Measurements from ENCODE around the gene SLAMF8.

Gene SLAMF8

DNA sequence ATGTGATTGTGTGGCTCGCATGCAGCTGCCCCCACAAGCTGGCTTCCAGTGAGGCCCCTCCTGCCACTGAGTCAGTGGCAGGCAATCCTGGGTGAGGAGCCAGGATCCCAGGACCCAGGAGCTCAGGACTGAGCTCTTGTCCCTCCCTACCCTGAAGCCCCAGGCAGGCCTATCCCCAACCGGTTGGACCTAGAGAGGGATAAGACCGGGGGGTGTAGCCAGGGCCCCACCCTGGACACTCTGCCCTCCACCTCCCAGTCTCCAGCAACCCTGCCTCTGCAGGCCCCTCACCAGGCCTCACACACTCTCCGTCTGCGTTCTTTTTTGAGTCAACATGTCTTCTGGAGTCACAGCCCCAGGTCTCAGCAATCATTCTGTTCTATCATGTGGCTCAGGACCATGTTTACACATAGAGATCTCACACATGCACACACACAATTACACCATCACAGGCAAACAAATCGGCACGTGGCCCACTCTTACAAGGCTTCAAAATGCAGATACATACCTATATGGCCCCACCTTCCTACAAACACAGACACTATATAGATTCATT, 33.2 kb downstream of the SLAMF8 start:
- no peak for DNase-seq (ENCODE audit: low read depth)
- TF ChIP-seq, protein P1, sequence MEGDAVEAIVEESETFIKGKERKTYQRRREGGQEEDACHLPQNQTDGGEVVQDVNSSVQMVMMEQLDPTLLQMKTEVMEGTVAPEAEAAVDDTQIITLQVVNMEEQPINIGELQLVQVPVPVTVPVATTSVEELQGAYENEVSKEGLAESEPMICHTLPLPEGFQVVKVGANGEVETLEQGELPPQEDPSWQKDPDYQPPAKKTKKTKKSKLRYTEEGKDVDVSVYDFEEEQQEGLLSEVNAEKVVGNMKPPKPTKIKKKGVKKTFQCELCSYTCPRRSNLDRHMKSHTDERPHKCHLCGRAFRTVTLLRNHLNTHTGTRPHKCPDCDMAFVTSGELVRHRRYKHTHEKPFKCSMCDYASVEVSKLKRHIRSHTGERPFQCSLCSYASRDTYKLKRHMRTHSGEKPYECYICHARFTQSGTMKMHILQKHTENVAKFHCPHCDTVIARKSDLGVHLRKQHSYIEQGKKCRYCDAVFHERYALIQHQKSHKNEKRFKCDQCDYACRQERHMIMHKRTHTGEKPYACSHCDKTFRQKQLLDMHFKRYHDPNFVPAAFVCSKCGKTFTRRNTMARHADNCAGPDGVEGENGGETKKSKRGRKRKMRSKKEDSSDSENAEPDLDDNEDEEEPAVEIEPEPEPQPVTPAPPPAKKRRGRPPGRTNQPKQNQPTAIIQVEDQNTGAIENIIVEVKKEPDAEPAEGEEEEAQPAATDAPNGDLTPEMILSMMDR (IDR thresholded peaks at IDR 0.05; ENCODE audit: insufficient read depth, low read depth, low read length, missing control alignments) = no peak
- no peak overlapping the region for H3K4me3 ChIP-seq (ENCODE audit: low read depth, low read length)

DNA sequence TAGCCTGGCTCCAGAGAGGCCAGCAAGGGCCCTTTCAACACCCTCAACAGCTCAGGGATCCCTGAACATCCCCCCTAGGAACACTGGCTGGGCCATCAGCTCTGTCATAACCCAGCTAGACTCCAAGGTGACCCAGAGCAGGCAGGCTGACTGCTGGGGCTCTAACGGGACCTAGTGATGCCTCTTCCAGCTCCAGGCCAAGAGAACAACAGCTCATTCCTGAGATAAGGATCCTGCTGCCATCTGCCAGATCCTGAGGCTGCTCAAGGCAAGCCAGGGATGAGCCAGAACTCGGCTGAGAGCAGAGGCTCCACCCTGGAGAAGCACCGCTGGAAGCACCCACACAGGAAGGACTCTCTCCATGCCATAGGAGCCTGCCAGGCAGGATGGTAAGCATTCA, 33.8 kb downstream of the SLAMF8 start:
- no peak overlapping the region for H3K4me3 ChIP-seq (ENCODE audit: low read depth, low read length)
- no peak for DNase-seq (ENCODE audit: low read depth)
- TF ChIP-seq, protein P1 (IDR thresholded peaks at IDR 0.05; ENCODE audit: insufficient read depth, low read depth, low read length, missing control alignments) = no peak

DNA sequence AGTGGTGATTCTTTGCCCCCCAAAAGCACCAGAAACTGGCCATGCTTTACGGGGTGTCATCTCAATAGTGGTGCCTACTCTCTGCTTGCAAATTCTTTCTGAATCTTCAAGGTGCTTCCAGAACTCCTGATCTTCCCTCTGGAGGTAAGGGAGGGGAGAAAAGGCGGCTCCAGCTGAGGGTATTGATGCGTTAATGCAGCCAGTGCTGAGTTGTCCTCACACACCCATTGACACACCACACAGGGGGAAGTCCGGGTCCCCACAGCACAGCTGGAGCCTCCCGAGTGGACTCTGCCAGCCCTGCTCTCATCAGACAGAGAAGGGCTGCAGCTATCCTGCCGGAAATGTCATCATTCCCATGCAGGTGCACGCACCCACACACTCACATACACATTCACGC, 34.5 kb downstream of the SLAMF8 start:
- H3K4me3 ChIP-seq (ENCODE audit: low read depth, low read length) = no peak overlapping the region
- DNase-seq (ENCODE audit: low read depth) = no peak
- TF ChIP-seq, protein P1 (IDR thresholded peaks at IDR 0.05; ENCODE audit: insufficient read depth, low read depth, low read length, missing control alignments) = no peak

DNA sequence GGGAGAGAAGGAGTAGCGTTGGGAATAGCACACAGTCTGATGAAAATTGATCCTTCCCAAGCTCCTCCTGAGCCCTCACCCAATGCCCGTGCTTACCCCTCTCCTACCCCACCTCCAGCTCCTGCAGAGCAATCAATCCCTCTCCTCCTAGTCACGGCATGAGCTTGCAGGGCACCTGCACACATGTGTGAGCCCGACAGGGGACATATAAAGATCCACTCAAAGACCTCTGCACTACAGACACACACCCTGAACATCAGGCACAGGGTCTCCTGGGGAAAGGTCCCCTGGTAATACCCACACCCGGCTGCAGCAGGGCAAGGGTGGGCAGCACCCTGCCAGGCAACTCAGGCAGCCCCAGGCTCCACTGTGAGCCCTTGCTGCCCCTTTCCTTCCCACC, 35.4 kb downstream of the SLAMF8 start:
- H3K4me3 ChIP-seq (ENCODE audit: low read depth, low read length) = no peak overlapping the region
- TF ChIP-seq, protein P1 (IDR thresholded peaks at IDR 0.05; ENCODE audit: insufficient read depth, low read depth, low read length, missing control alignments) = no peak
- no peak for DNase-seq (ENCODE audit: low read depth)

DNA sequence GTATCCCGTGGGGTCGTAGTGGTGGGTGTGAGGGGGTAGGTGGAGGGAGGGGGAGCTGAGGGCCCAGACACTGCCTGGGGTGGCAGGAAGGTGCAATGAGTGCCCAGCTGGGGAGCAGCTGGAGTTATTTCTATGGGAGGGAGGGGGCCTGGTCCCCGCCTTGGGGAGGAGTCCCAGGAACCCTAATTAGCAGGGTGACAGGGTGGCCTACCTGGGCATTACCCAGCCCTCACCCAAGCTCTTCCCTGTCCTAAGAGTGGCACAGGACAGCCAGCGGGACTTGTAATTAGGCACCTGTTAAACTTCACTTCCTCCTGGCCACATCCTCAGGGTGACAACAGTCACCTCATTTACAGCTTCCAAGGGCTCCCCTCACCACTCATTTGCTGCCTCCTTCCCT, 35.9 kb downstream of the SLAMF8 start, which contains the start of gene VSIG8:
VSIG8 (minus strand) TSS at position 101 of the 400 bp plus-strand sequence. CDS start 136 bp downstream, outside the sequence.
- no peak for DNase-seq (ENCODE audit: low read depth)
- TF ChIP-seq, protein P1 (IDR thresholded peaks at IDR 0.05; ENCODE audit: insufficient read depth, low read depth, low read length, missing control alignments) = no peak
- no peak within 1 kb of the TSS for H3K4me3 ChIP-seq (ENCODE audit: low read depth, low read length)

DNA sequence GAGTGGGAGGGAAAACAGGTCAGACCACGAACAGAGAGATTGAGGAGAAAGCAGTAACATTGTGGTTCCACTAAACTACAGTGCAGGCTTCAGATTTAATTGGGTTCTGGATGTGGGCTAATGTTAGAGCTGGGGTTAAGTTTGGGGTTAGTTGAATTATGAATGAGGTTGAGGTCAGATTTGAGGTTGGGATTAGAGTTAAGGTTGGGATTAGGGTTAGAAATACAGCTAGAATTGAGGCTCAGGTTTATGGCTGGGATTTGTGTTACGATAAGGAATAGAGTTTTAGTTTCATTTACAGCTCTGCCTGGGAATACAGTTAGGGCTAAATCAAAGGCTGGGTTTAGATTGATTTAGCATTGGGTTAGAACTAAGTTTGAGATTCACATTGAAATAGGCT, 37.6 kb downstream of the SLAMF8 start:
- no peak for DNase-seq (ENCODE audit: low read depth)
- TF ChIP-seq, protein P1 (IDR thresholded peaks at IDR 0.05; ENCODE audit: insufficient read depth, low read depth, low read length, missing control alignments) = no peak
- H3K4me3 ChIP-seq (ENCODE audit: low read depth, low read length) = no peak overlapping the region

DNA sequence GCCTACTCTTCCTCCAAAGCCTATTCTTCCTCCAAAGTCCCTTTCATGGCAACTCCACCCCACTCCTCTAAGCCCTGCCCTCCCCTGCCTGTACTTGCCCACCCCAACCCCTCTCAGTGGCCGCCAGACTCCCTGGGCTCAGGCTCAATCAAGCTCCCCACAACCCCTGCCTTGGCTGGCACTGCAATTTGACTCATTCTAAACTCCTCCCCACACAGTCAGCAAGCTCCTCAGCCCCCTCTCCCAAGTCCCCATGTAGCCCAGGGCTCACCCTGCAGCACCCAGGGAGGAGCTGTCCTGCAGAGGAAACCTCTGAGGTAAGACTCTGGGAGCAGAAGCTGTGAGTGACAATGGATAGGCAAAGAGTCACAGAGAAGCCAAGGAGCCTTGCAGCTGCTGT, 39.4 kb downstream of the SLAMF8 start:
- H3K4me3 ChIP-seq (ENCODE audit: low read depth, low read length) = no peak overlapping the region
- TF ChIP-seq, protein P1 (IDR thresholded peaks at IDR 0.05; ENCODE audit: insufficient read depth, low read depth, low read length, missing control alignments) = no peak
- no peak for DNase-seq (ENCODE audit: low read depth)
